HCT116 (cell line): ENCODE measurements around the gene SERPINI1. TPM values are rescaled to one million over a fixed set of nuclear protein-coding genes. Genes with fewer than 3 reads are reported as not detected.

Experiments
- ATAC-seq: fragments of 200-7000 bp; cut with Tn5 transposase; 2 replicates; pipeline ENCODE4 v1.9.1; 2020; ENCODE audit warnings: mild to moderate bottlenecking, moderate library complexity
- BruUV-seq: library from RNA; stranded (reverse); fragments of 400-500 nt; replicated peaks from 2 replicates; lab custom pipeline; 2021; lab: Mats Ljungman, UMichigan
- CTCF ChIA-PET: fragments of 300-600 bp; sonication (Branson Sonifier 250); formaldehyde crosslinking; loops from one replicate; lab custom pipeline; 2021; ENCODE audit warnings: antibody characterized with exemption; lab: Charles Lee
- POLR2A ChIA-PET: fragments of 300-600, 350-600 bp; sonication (Branson Sonifier 250); formaldehyde crosslinking; loops from one replicate; lab custom pipeline; 2021; ENCODE audit warnings: antibody characterized with exemption; lab: Charles Lee
- RAD21 ChIA-PET, 2 experiments: fragments of 300-600 bp; sonication (Branson Sonifier 250); formaldehyde crosslinking; loops; one replicate each; lab custom pipeline; 2023; ENCODE audit warnings: low total read pairs in 2 of 2; ENCODE audit not compliant: uncharacterized antibody in 2 of 2, unreplicated experiment in 2 of 2, low non-redundant PET in 1 of 2; lab: Charles Lee
- DNase-seq: peaks from one replicate; pipeline ENCODE4 v3.0.0-alpha.2; 2010; ENCODE audit warnings: low read depth, low spot score
- H2AFZ ChIP-seq: fragments of 200-600 bp; shearing (Covaris generic), sonication (generic); 2 replicates; pipeline ENCODE4 v1.6.1; 2017; ENCODE audit warnings: low read depth, mixed run types, mixed read lengths, antibody characterized with exemption, low read length; ENCODE audit not compliant: poor library complexity, severe bottlenecking
- H3K27ac ChIP-seq: 2 replicates; pipeline ENCODE4 v1.5.1; 2012; ENCODE audit warnings: low read depth, low read length
- H3K27me3 ChIP-seq: fragments of 200-600 bp; sonication (generic); 2 replicates; pipeline ENCODE4 v1.6.1; 2016; ENCODE audit warnings: mixed run types, low read length, mixed read lengths; ENCODE audit not compliant: insufficient read depth
- H3K36me3 ChIP-seq, 2 experiments: fragments of 200-500 bp in 1 of 2; fragments of 200-600 bp in 1 of 2; sonication (Bioruptor generic) in 1 of 2; sonication (generic) in 1 of 2; 2 replicates each; pipeline versions ENCODE4 v1.5.1 to v1.6.1; 2014 to 2016; ENCODE audit warnings: low read length in 2 of 2, inconsistent platforms in 1 of 2, mixed read lengths in 1 of 2, mixed run types in 1 of 2; ENCODE audit not compliant: insufficient read depth in 2 of 2, control insufficient read depth in 1 of 2
- H3K4me1 ChIP-seq, 2 experiments: fragments of 200-600 bp in 1 of 2; sonication (generic) in 1 of 2; 2 replicates each; pipeline versions ENCODE4 v1.5.1 to v1.6.1; 2012 to 2017; ENCODE audit warnings: low read length in 2 of 2, inconsistent platforms in 1 of 2, mild to moderate bottlenecking in 1 of 2, mixed read lengths in 1 of 2, mixed run types in 1 of 2, moderate library complexity in 1 of 2; ENCODE audit not compliant: insufficient read depth in 2 of 2, control insufficient read depth in 1 of 2
- H3K4me2 ChIP-seq: fragments of 200-600 bp; sonication (generic); 2 replicates; pipeline ENCODE4 v1.6.1; 2017; ENCODE audit warnings: mixed run types, low read length, mixed read lengths
- H3K4me3 ChIP-seq, 2 experiments: fragments of 200-600 bp in 1 of 2; sonication (generic) in 1 of 2; replicated peaks in 1 of 2; 2 replicates each; pipeline ENCODE4 v1.5.1; 2011 to 2016; ENCODE audit warnings: low read length in 2 of 2, control low read depth in 1 of 2, low read depth in 1 of 2, mild to moderate bottlenecking in 1 of 2, mixed read lengths in 1 of 2, mixed run types in 1 of 2
- H3K79me2 ChIP-seq: fragments of 200-600 bp; sonication (generic); 2 replicates; pipeline ENCODE4 v1.6.1; 2017; ENCODE audit warnings: mild to moderate bottlenecking, mixed run types, low read length, moderate library complexity, mixed read lengths; ENCODE audit not compliant: insufficient read depth
- H3K9ac ChIP-seq: fragments of 200-600 bp; sonication (generic); 2 replicates; pipeline ENCODE4 v1.6.1; 2016; ENCODE audit warnings: low read length, mixed read lengths
- H3K9me2 ChIP-seq: fragments of 200-600 bp; sonication (generic), shearing (Covaris generic); 2 replicates; pipeline ENCODE4 v1.6.1; 2017; ENCODE audit warnings: mixed run types, mild to moderate bottlenecking, moderate library complexity; ENCODE audit not compliant: insufficient read depth
- H3K9me3 ChIP-seq, 2 experiments: fragments of 200-500 bp in 1 of 2; fragments of 200-600 bp in 1 of 2; sonication (Bioruptor generic) in 1 of 2; sonication (generic) in 1 of 2; 2 replicates each; pipeline ENCODE4 v1.6.1; 2014 to 2017; ENCODE audit warnings: low read length in 2 of 2, mixed read lengths in 2 of 2, inconsistent platforms in 1 of 2, low read depth in 1 of 2, mild to moderate bottlenecking in 1 of 2, mixed run types in 1 of 2, moderate library complexity in 1 of 2; ENCODE audit not compliant: control insufficient read depth in 1 of 2, insufficient read depth in 1 of 2
- H4K20me1 ChIP-seq: fragments of 200-600 bp; sonication (generic), shearing (Covaris generic); 2 replicates; pipeline ENCODE4 v1.6.1; 2017; ENCODE audit warnings: mixed run types, mild to moderate bottlenecking, moderate library complexity; ENCODE audit not compliant: insufficient read depth
- ATF3 ChIP-seq: IDR thresholded peaks from 2 replicates; pipeline ENCODE4 v1.6.1; 2012
- CEBPB ChIP-seq: IDR thresholded peaks from 2 replicates; pipeline ENCODE4 v1.6.1; 2012; ENCODE audit warnings: low read depth
- CTCF ChIP-seq, 3 experiments: fragments of 200-600 bp in 1 of 3; sonication (generic) in 1 of 3; IDR thresholded peaks in 2 of 3; conservative IDR thresholded peaks in 1 of 3; 2 replicates each; pipeline ENCODE4 v1.5.1; 2012 to 2017; ENCODE audit warnings: low read depth in 2 of 3, low read length in 2 of 3, antibody characterized with exemption in 1 of 3, borderline replicate concordance in 1 of 3, control low read depth in 1 of 3, mild to moderate bottlenecking in 1 of 3, mixed read lengths in 1 of 3, mixed run types in 1 of 3, moderate library complexity in 1 of 3; ENCODE audit not compliant: insufficient read depth in 1 of 3
- EGR1 ChIP-seq: IDR thresholded peaks from 2 replicates; pipeline ENCODE4 v1.6.1; 2012; ENCODE audit warnings: low read depth
- ELF1 ChIP-seq: IDR thresholded peaks from 2 replicates; pipeline ENCODE4 v1.6.1; 2012; ENCODE audit warnings: low read depth, borderline replicate concordance
- EZH2 ChIP-seq: fragments of 200-600 bp; sonication (generic); IDR thresholded peaks from 2 replicates; pipeline ENCODE4 v1.6.1; 2017; ENCODE audit warnings: antibody characterized with exemption, mixed run types
- FOSL1 ChIP-seq: IDR thresholded peaks from 2 replicates; pipeline ENCODE4 v1.6.1; 2012; ENCODE audit warnings: low read depth
- JUND ChIP-seq: IDR thresholded peaks from 2 replicates; pipeline ENCODE4 v1.6.1; 2012
- MAX ChIP-seq: IDR thresholded peaks from 2 replicates; pipeline ENCODE4 v1.6.1; 2012
- POLR2A ChIP-seq: IDR thresholded peaks from 2 replicates; pipeline ENCODE4 v1.7.0; 2011; ENCODE audit warnings: borderline replicate concordance; ENCODE audit not compliant: insufficient read depth, insufficient read length; ENCODE audit errors: extremely low read depth
- POLR2AphosphoS5 ChIP-seq: IDR thresholded peaks from 2 replicates; pipeline ENCODE4 v1.6.1; 2011; ENCODE audit warnings: mild to moderate bottlenecking, low read depth, low read length, moderate library complexity
- RAD21 ChIP-seq: IDR thresholded peaks from 2 replicates; pipeline ENCODE4 v1.6.1; 2012; ENCODE audit warnings: low read depth, mild to moderate bottlenecking
- SP1 ChIP-seq: IDR thresholded peaks from 2 replicates; pipeline ENCODE4 v1.6.1; 2012; ENCODE audit warnings: low read depth
- SRF ChIP-seq: IDR thresholded peaks from 2 replicates; pipeline ENCODE4 v1.6.1; 2012; ENCODE audit warnings: low read depth
- TCF7L2 ChIP-seq: IDR thresholded peaks from 2 replicates; pipeline ENCODE4 v1.7.0; 2011; ENCODE audit warnings: borderline replicate concordance, inconsistent platforms; ENCODE audit not compliant: insufficient read depth, insufficient read length; ENCODE audit errors: extremely low read depth
- YY1 ChIP-seq: IDR thresholded peaks from 2 replicates; pipeline ENCODE4 v1.6.1; 2011; ENCODE audit warnings: low read length, low read depth, moderate library complexity, mild to moderate bottlenecking; ENCODE audit not compliant: insufficient replicate concordance; ENCODE audit errors: extremely low read depth
- ZBTB33 ChIP-seq: IDR thresholded peaks from 2 replicates; pipeline ENCODE4 v1.6.1; 2011; ENCODE audit warnings: mild to moderate bottlenecking, low read length, moderate library complexity; ENCODE audit not compliant: insufficient replicate concordance; ENCODE audit errors: extremely low read depth
- ZFX ChIP-seq: fragments of 450-650 bp; IDR thresholded peaks from 2 replicates; pipeline ENCODE4 v1.6.1; 2017
- ZNF274 ChIP-seq: fragments of 200-500 bp; sonication (Bioruptor generic); IDR thresholded peaks from 2 replicates; pipeline ENCODE4 v1.6.1; 2014; ENCODE audit warnings: mild to moderate bottlenecking, low read depth, low read length, inconsistent platforms
- intact Hi-C: fragments of 100-400 bp; cut with micrococcal nuclease; formaldehyde crosslinking; loops from 2 replicates; pipeline ENCODE4 v1.10.0; 2022
- total RNA-seq: library from RNA; stranded (reverse); gene quantifications from one replicate; pipeline ENCODE4 v1.2.1, GENCODE V29; 2021; ENCODE audit not compliant: unreplicated experiment

The SERPINI1 gene
- total RNA-seq, 1 experiment from 2014 or later = 6.5 TPM

GRCh38 chr3:167716920-167717319 lies 18.6 kb upstream of the SERPINI1 start:
- H3K79me2 ChIP-seq = peaks cover 90% of the 10 kb centered on the region
- H3K9ac ChIP-seq = no peak overlapping the region
- peaks cover 3 to 7% of the 10 kb centered on the region in 2 experiments; a peak in 1 of 4 replicates for H3K36me3 ChIP-seq
- TF ChIP-seq TCF7L2 (no peak), RAD21 (no peak), EGR1 (no peak), POLR2A (no peak), JUND (no peak), SRF (no peak), ELF1 (no peak), CEBPB (no peak), ZNF274 (no peak), POLR2AphosphoS5 (no peak), CTCF (IDR thresholded peaks at IDR 0.05 in 2 of 3, conservative IDR thresholded peaks at IDR 0.05 in 1 of 3; ENCODE audit: borderline replicate concordance in 1 of 3, insufficient read depth in 1 of 3, low read depth in 2 of 3, low read length in 2 of 3) (no peak), SP1 (no peak), ZFX (no peak), EZH2 (no peak), ZBTB33 (no peak), YY1 (no peak), ATF3 (no peak), FOSL1 (no peak), MAX (no peak)
- CTCF ChIA-PET = no interaction called here
- ATAC-seq = no peak
- RAD21 ChIA-PET = no interaction called here
- no peaks in the 10 kb centered on the region for H3K27me3 ChIP-seq
- H3K4me1 ChIP-seq = no peaks in the 10 kb centered on the region
- H3K27ac ChIP-seq = no peak overlapping the region
- H3K4me3 ChIP-seq = no peak overlapping the region
- H3K9me2 ChIP-seq = no peaks in the 10 kb centered on the region
- H2AFZ ChIP-seq = no peak overlapping the region
- no peaks in the 10 kb centered on the region for H3K9me3 ChIP-seq
- H4K20me1 ChIP-seq = peaks cover 14% of the 10 kb centered on the region; the same call in 1 of the 2 replicates
- DNase-seq = no peak
- intact Hi-C loops = no loop called here
- no peak overlapping the region for H3K4me2 ChIP-seq
- POLR2A ChIA-PET = no interaction called here
- BruUV-seq = no TSS peak
